GM18517 (cell line): ENCODE measurements around the gene DNTTIP2.
"Not testable (repeated sequence)": the region's sequence is repeated elsewhere in the genome, so short reads cannot be mapped to it uniquely, and the experiment has no call there.

Experiments
- ATAC-seq: cut with Tn5 transposase; IDR thresholded peaks from one replicate; pipeline ENCODE4 v1.9.1; 2021; ENCODE audit warnings: mild to moderate bottlenecking, moderate library complexity; ENCODE audit not compliant: unreplicated experiment

The DNTTIP2 gene

DNA sequence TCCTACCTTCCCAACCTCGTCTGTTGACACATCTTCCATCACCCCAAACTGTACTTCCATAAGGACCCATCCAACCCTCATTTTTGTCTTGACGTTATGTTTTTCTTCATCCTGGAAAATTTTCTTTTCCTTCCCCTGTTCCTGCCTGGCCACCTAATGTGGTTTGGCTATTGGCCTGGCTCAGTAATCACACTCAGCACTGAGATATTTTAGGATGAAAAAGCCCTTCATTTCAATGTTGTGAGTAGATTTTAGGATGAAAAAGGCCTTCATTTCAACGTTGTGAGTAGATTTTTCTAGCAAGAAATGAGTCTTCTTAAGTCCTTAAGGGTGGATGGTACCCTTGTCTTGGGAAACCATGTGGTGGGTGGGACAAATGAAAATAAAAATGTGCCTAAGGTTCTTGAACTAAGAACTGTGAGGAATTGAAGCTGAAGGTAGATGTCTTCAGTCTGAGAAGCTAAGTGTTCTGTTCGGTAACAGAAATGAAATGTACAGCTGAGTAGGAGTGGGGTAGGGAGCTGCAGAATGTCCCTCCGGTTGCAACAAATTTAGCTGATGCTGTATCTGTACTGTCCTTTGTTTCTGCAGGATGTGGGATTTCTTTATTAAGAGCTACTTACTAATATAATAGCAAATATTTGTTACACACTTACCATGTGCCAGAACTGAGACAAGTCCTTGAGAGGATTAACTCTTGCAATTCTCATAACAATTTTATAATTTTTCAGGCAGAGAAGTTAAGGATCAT, 36.1 kb downstream of the DNTTIP2 start:
- ATAC-seq = no peak

DNA sequence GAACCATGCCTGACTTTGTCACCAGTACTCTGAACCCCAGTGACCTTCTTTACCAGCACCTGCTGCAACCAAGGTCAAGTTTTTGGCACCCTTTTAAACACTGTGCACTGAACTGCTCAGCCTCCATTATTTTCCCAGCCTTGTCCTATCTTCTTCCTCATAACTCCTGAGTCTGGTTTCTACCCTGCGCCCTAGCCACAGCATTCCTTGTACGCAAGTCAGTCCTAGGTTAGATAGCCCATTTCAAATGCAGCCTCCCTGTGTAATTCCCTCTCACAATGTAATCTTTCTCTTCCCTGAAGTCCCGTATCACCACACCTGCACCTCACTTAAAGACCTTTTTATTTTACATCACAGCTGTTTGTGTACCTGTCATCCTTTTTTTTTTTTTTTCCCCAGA, 37.2 kb downstream of the DNTTIP2 start:
- ATAC-seq = no peak

DNA sequence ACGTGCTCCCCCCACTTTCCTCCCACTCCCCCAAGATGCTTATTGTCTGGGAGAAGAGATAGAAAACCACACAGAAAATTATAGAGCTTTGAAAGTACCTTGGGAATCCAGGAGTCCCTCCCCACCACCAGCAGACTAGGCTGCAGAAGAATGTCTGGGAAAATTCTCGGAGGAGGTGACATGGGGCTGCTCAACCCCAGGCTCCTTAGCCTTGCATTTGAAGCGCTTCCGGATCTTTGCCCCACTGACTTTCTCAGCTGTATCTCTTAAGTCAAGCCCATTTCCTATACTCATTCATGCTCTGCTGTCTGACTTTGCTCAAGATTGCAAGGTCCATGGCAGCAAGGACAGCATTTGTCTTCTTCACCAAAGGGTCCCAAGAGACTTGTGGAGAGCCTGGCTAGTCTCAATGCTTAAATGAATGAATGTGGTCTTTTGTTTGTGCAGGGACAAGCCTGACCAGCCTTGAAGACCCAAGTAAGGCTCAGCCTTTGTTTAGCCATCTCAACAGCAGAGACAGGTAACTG, 38.0 kb downstream of the DNTTIP2 start:
- ATAC-seq = no peak

DNA sequence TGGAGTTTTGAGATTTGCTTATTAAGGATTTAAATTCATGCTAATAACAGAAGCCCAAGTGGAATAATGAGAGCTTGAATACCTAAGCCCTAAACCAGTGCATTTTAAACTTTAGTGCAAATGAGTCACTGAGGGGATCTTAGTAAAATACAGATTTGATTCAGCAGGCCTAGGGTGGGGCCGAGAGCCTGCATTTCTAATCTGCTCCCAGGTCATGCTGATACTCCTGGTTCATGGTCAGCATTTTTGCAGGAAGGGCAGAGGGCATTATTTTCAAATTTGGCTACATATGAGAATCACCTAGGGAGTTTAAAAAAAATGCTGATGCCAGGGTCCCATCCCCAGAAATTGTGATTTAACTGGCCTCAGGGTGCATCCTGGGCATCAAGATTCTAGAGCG, 39.3 kb downstream of the DNTTIP2 start:
- no peak for ATAC-seq

DNA sequence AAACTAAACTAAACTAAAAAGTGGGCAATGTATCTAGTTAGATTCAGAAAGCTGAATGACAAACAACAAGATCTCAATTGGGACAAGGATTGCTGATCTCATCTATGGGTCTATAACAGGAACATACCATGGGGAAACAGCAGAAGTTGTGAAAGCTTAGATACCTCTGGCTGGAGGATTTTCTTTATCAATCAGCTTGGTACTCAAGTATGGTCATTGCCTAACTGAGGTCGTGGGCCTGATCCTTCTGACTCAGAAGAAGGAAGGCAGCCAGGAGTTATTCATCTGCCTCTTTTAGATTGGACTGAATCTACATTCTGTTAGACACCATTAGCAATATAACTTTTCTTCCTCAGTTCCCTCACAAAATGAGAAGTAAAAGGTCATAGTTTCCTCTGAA, 39.7 kb downstream of the DNTTIP2 start:
- ATAC-seq = no peak

DNA sequence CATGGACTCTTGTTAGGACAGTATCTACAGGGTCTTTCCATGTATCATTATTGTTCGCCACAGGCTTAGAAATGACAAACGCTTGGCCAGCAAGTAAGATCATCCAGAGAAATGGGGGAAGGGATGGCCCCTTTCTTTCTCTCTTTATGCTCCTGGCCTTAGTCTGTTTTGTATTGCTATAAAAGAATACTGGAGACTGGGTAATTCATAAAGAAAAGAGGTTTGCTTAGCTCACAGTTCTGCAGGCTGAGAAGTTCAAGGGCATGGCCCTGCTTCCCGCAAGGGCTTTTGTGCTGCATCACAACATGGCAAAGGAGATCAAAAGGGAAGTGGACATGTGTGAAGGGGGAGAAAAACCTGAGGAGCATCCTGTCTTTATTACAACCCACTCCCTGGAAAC, 41.0 kb downstream of the DNTTIP2 start:
- no peak for ATAC-seq

DNA sequence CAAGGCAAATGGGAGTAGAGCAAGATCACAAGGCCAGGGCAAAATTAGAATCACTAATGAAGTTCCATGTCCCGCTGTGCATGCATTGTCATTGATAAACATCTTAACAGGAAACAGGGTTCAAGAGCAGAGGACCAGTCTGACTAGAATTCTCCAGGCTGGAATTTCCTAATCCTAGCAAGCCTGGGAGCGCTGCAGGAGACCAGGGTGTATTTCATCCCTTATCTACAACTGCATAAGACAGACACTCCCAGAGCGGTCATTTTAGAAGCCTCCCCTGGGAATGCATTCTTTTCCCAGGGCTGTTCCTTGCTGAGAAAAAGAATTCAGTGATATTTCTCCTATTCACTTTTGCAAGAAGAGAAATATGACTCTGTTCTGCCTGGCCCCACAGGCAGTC, 45.7 kb downstream of the DNTTIP2 start:
- not testable (repeated sequence) for ATAC-seq

DNA sequence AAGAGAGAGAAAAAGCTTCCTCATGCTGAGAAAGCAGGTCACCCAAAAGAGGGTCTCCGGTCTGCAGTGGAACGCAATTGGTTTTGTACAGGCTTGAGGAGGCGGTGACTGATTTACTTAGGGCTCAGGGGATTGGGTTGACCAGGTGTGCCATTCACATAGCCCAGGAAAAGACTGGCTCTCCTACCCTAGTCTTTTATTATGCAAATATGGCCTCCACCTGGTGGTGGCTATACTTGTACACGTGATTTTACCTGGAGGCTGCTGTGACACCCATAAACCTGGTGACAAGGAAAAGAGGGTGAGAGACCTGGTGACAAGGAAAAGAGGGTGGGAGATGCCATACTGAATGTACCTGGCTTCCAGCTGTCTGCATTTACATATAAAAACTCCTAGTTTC, 49.9 kb downstream of the DNTTIP2 start:
- no peak for ATAC-seq

DNA sequence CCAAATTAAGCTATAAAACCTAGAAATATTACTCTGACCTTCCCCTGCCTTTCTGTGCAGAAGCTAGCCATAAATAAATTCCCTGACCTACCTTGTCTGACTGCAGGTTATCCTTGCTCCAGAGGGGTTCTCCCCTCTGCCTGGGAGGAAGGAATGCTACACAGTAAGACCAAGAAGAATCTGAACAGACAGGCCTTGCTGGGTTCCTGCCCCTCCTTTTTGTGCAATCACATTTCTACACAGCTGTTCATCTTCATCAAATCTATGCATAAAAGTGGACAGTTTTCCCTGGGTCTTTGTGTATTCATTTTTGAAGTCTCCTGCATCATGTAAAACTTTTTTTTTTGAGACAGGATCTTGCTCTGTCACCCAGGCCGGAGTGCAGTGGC, 50.6 kb downstream of the DNTTIP2 start:
- no peak for ATAC-seq

DNA sequence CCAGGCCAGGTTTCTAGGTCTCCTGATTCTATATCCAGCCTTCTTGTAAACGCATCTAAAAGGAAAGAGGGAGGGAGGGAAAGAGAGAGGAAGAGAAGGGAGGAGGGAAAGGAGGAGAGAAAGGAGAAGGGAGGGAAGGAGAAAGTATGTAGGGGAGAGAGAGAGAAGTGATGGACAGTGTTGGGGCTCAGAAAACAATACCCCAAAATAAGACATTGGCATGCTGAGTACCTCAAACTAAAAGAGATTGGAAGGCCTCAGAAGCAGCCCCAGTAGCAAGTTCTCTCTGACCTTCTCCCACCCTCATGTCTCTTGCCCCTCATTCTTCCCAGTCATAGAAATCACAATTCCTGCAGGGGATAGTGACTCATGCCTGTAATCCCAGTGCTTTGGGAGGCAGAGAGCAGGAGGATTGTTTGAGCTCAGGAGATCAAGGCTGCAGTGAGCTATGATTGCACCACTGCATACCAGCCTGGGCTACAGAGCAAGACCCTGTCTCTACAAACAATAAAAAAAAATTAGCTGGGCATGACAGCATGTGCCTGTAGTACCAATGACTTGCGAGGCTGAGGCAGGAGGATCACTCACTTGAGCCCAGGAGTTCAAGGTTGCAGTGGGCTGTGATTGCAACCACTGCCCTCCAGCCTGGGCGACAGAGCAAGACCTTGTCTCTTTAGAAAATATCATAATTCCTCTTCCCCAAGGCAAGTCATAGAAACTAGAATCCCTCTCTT, 51.2 kb downstream of the DNTTIP2 start:
- ATAC-seq = no peak

DNA sequence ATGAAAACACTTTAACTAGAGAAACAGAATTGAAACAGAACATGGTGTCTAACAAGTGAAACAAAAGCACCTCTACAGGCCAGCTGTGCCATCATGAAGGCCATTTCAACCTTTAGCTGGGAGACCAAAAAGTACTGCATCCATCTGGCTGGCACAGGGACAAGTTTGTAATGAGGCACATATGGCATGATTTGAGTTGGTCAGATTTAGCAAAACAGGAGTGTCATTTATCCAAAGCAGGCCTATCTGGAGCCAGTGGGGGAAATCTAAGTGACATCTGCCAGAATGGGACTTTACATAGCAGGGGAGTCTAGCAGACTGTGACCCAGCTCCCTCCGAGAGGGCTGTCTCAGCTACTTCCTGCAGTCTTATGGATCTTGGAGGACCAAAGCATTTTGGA, 51.9 kb downstream of the DNTTIP2 start:
- no peak for ATAC-seq

DNA sequence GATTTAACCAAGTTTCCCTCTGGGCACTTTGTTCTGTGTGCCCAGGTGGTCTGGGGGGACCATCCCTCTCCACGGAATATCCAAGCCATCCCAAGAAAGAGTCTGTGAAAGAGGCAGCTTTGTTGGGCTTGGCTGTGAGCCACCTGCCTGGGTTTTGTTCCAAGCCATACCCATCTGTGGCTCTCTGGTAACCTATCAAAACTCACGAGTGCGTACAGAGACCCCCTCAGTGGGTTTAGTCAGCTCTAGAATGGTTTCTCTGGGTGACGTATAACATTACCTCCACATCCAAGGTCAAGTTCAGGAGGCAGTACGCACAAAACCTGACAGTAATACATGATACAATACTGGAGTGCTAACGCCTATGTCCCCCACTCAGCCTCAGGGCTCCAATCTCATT, 54.2 kb downstream of the DNTTIP2 start:
- no peak for ATAC-seq

DNA sequence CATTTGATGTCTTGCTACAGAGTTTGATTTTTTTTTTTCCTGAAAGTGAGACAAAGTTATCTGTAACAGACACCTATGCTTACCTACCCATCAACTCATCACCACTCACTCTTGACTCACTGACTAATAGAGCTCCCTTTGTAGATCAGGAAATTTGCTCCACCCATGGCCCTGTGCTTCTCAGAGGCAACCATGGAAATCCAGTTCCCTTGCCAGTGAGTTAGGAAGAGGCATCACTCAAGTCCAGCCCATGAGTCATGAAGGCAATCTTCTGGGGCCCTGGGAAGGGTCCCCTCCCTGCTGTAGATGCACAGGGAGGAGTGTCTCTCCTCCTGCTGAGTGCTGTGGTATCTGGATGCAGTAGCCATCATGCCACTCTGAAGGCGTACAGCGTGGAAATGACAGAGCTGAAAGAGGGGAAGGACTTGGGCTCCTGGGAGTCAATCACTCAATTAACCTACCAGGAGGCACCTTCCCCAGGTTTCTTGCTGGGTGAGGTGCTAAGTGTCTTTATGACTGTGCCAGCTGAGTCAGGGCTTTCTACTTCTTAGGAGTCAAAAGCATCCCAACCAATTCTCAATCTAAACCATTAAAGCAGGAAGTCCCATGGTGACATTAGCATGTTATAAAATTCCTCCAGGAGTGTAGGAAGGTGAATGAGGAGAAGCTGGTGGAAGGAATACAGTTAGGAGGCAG, 56.1 kb downstream of the DNTTIP2 start:
- no peak for ATAC-seq

DNA sequence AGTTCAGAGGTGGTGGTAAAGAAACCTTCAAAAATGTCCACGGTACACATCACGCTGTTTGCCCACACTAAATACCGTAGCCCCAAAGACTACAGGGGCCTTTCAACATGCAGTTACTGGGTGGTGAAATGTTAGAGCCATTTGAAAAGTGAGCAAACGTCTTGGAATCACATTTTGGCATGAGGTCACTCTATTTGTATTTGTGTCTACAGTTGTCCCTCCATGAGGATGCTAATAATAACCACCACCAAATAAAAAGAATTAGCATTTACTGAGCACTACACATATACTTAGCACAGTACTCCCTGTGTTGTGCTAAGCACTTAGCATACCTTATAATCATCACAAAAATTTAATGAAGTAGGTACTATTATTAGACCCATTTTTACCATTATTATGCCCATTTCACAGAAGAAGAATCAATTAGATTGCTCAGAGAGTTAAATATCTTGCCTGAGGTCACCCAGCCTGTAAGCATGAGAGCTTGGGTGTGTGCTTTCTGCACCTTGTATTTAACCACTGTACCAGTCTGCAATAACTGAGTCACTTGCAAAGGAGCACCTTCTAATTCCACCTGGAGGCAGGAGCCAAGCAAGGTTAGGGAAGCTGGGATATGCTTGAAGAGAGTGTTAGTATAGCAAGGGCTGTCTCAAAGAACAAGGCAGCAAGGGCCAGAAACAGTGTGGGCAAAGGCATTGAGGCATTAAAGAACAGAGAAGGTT, 57.4 kb downstream of the DNTTIP2 start:
- ATAC-seq = no peak

DNA sequence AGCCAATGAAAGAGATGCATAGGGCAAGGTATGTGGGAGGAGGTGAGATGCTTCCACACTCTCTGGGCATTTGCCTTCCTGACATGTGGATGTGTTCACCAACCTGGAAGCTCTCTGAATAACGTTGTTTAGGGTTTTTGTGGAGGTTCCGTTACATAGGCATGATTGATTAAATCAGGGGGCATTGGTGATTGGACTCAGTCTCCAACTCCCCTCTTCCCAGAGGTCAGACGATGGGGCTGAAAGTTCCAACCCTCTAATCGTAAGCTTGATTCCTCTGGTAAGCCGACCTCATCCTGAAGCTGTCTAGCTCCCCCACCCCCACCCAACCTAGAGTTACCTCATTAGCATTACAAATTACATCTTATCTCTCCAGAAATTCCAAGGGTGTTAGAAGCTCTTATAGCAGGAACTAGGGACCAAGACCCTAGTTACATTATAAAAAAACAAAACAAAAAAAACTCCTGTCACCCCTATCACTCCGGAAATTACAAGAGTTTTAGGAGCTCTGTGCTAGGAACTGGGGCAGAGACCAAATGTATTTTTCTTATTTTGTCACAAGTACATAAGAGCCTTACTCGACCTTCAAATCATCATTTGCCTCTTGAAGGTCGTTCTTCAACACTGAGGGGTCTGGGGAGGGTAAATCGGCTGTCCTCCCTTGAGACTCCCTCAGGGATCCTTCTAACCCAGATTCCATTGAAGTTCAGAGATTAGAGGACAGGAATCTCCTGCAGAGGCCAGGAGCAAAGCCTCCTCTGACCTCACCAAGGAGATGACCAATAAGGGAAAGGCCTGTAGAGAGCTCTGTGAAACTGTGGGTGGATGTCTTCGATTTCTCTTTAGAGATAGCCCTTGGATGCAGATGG, 58.2 kb downstream of the DNTTIP2 start:
- ATAC-seq = no peak

DNA sequence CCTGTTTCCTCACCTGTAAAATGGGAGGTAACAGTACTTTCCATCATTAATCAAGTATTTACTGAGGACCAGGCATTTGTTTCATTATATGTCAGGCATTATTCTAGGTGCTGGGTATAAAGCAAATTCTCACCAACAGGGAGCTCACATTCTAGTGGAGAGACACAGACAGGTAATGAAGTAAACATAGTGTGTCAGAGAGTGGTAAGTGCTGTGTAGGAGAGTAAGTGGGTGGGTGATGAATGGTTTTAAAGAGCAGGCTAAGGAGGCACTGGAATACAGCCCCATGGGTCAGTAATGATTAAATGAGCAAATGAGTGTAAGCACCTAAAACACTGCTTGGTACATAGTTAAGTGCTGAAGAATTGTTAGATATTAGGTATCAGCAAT, 60.4 kb downstream of the DNTTIP2 start:
- ATAC-seq = no peak

DNA sequence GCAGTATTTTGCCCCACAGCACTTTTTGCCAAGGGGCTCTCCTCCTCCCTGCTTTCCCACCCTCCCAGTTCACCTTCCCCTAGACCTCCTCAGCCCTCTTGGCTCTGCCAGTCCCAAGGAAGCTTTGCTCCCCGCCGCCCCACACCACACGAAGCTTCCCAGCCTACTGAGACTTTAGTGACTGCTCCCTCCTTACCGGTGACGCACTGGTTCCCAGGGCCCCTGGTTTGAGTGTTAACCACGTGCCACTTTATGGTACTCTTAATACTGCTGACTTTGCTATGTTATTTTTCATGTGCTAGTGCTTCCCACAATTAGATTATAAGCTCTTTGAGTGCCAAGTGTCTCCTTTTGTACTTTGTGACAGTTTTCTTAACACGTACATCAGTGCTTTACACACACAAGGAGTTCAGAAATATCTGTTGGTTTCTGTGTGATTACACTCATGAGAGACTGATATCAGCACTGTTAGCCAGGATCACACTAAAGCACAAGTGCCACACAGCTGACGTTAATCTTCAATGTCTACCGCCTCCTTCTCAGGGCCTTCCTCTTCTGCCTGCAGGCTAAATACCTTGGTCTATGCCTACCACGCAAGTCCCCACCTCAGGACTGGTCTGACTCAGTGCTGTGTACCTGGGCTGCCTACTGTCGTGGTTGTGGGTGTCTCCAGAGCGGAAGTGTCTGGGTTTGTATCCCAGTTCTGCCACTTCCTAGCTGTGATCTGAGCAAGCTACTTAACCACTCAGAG, 61.0 kb downstream of the DNTTIP2 start:
- ATAC-seq = no peak

DNA sequence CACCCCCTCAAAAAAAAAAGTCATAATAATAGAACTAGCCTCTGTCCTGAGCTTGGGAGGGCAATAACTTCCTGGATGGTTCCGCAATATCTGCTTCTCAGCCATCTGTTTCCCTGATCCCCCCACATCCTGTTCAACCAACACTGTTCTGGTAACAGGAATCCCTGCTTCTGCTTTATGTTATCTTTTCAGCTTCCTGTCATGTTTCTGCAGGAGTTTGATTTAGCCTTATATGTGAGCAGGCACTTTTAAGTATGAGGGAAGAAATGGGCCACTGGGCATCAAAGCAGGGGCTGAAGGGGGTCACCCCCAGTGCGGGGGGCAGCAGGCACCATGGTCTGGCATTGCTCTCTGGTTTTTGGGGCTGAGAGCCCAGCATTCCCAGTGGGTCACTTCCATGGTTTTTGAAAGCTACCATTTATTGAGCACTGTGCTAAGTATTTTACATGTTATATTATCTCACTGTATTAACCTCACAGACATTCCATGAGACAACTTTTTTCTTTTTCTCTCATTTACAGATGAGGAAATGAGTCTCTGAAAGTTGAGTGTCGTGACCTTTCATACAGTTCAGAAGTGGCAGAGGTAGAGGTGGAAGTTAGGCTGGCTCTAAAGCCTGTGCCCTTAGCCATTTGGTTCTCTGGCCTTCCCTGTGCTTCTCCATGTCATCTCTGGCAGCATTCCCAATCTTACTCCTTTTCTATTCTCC, 61.9 kb downstream of the DNTTIP2 start:
- no peak for ATAC-seq
